ENCODE data around the gene UMAD1. TPM values are rescaled to one million over a fixed set of nuclear protein-coding genes. Genes with fewer than 3 reads are reported as not detected.

UMAD1 gene
- total RNA-seq, 1 donor, result 24.9 TPM

- H3K4me3 ChIP-seq (ENCODE audit: low read depth, low read length), result no peak overlapping the region
- no peak for TF ChIP-seq CTCF (IDR thresholded peaks at IDR 0.05; ENCODE audit: insufficient read depth, low read length)
- no peak for DNase-seq (ENCODE audit: low read depth)
These were observed 46.4 kb downstream of the UMAD1 start for GRCh38 chr7:7686811-7687508.

- no peak for TF ChIP-seq CTCF (IDR thresholded peaks at IDR 0.05; ENCODE audit: insufficient read depth, low read length)
- H3K4me3 ChIP-seq (ENCODE audit: low read depth, low read length), result no peak overlapping the region
- no peak for DNase-seq (ENCODE audit: low read depth)
These were observed 47.2 kb downstream of the UMAD1 start for GRCh38 chr7:7687800-7688199.

- no peak for DNase-seq (ENCODE audit: low read depth)
- TF ChIP-seq CTCF (IDR thresholded peaks at IDR 0.05; ENCODE audit: insufficient read depth, low read length), result no peak
- no peak overlapping the region for H3K4me3 ChIP-seq (ENCODE audit: low read depth, low read length)
These were observed 47.8 kb downstream of the UMAD1 start for GRCh38 chr7:7688310-7688709.

GRCh38 chr7:7688956-7689355 is 48.4 kb downstream of the UMAD1 start:
- no peak overlapping the region for H3K4me3 ChIP-seq (ENCODE audit: low read depth, low read length)
- TF ChIP-seq CTCF (IDR thresholded peaks at IDR 0.05; ENCODE audit: insufficient read depth, low read length), result no peak
- no peak for DNase-seq (ENCODE audit: low read depth)

- H3K4me3 ChIP-seq (ENCODE audit: low read depth, low read length), result no peak overlapping the region
- DNase-seq (ENCODE audit: low read depth), result peak; percentile 75
- TF ChIP-seq CTCF (IDR thresholded peaks at IDR 0.05; ENCODE audit: insufficient read depth, low read length), result no peak
These were observed 53.3 kb downstream of the UMAD1 start for GRCh38 chr7:7693881-7694280.

- H3K4me3 ChIP-seq (ENCODE audit: low read depth, low read length), result no peak overlapping the region
- DNase-seq (ENCODE audit: low read depth), result no peak
- TF ChIP-seq CTCF (IDR thresholded peaks at IDR 0.05; ENCODE audit: insufficient read depth, low read length), result no peak
These were observed 54.0 kb downstream of the UMAD1 start for GRCh38 chr7:7694542-7694941.
